Astrocyte (in vitro differentiated cells and primary cell): ENCODE data around the gene ZCCHC2. TPM values are rescaled to one million over a fixed set of nuclear protein-coding genes. Genes with fewer than 3 reads are reported as not detected.

Experiments used
- DNase-seq: peaks from one replicate; pipeline ENCODE4 v3.0.0-alpha.2; 2010; ENCODE audit warnings: low read depth
- FAIRE-seq: peaks from 2 replicates; lab custom pipeline; 2011; peaks lifted over from hg19 to GRCh38; lab: Jason Lieb, UNC
- H2AFZ ChIP-seq: 2 replicates; pipeline ENCODE4 v1.6.0; 2012; ENCODE audit warnings: low read depth, low read length, inconsistent platforms
- H3K27ac ChIP-seq: 2 replicates; pipeline ENCODE4 v1.5.1; 2011; ENCODE audit warnings: low read depth, low read length, inconsistent platforms
- H3K27me3 ChIP-seq: 2 replicates; pipeline ENCODE4 v1.6.0; 2011; ENCODE audit warnings: low read length, inconsistent platforms; ENCODE audit not compliant: insufficient read depth
- H3K36me3 ChIP-seq: 2 replicates; pipeline ENCODE4 v1.5.1; 2011; ENCODE audit warnings: low read length, inconsistent platforms; ENCODE audit not compliant: insufficient read depth
- H3K4me1 ChIP-seq: 2 replicates; pipeline ENCODE4 v1.5.1; 2011; ENCODE audit warnings: low read length, inconsistent platforms; ENCODE audit not compliant: insufficient read depth
- H3K4me2 ChIP-seq: 2 replicates; pipeline ENCODE4 v1.6.0; 2012; ENCODE audit warnings: low read length, inconsistent platforms
- H3K4me3 ChIP-seq: 2 replicates; pipeline ENCODE4 v1.5.1; 2011; ENCODE audit warnings: low read depth, mild to moderate bottlenecking, low read length, inconsistent platforms; ENCODE audit not compliant: insufficient read depth
- H3K79me2 ChIP-seq: 2 replicates; pipeline ENCODE4 v1.6.0; 2012; ENCODE audit warnings: mild to moderate bottlenecking, low read length, inconsistent platforms; ENCODE audit not compliant: insufficient read depth
- H3K9ac ChIP-seq: 2 replicates; pipeline ENCODE4 v1.6.0; 2012; ENCODE audit warnings: mild to moderate bottlenecking, low read length, inconsistent platforms
- H3K9me3 ChIP-seq: 2 replicates; pipeline ENCODE4 v1.5.1; 2012; ENCODE audit warnings: low read depth, mild to moderate bottlenecking, low read length, inconsistent platforms; ENCODE audit not compliant: insufficient read depth
- H4K20me1 ChIP-seq: 2 replicates; pipeline ENCODE4 v1.6.0; 2012; ENCODE audit warnings: low read length, inconsistent platforms; ENCODE audit not compliant: insufficient read depth
- H3K27ac Mint-ChIP-seq: one replicate; pipeline ENCODE4 v1.8.0; 2021; ENCODE audit warnings: mild to moderate bottlenecking, mixed read lengths; ENCODE audit not compliant: unreplicated experiment
- H3K27me3 Mint-ChIP-seq: one replicate; pipeline ENCODE4 v1.8.0; 2021; ENCODE audit warnings: low read depth, mixed read lengths; ENCODE audit not compliant: unreplicated experiment
- H3K36me3 Mint-ChIP-seq: one replicate; pipeline ENCODE4 v1.8.0; 2021; ENCODE audit warnings: low read depth, mixed read lengths; ENCODE audit not compliant: unreplicated experiment
- H3K4me1 Mint-ChIP-seq: one replicate; pipeline ENCODE4 v1.8.0; 2021; ENCODE audit warnings: low read depth, mixed read lengths; ENCODE audit not compliant: unreplicated experiment
- H3K4me3 Mint-ChIP-seq: one replicate; pipeline ENCODE4 v1.8.0; 2021; ENCODE audit warnings: mild to moderate bottlenecking, moderate library complexity, mixed read lengths; ENCODE audit not compliant: unreplicated experiment
- H3K9me3 Mint-ChIP-seq: one replicate; pipeline ENCODE4 v1.8.0; 2021; ENCODE audit warnings: mild to moderate bottlenecking, mixed read lengths; ENCODE audit not compliant: unreplicated experiment
- CTCF ChIP-seq: IDR thresholded peaks from 2 replicates; pipeline ENCODE4 v1.5.1; 2011; ENCODE audit warnings: low read depth, mild to moderate bottlenecking, inconsistent platforms, low read length, moderate library complexity; ENCODE audit not compliant: insufficient read depth
- EZH2 ChIP-seq: IDR thresholded peaks from 2 replicates; pipeline ENCODE4 v1.6.1; 2012; ENCODE audit warnings: mild to moderate bottlenecking, low read length, inconsistent platforms; ENCODE audit not compliant: insufficient read depth
- total RNA-seq: library from RNA; stranded (reverse); gene quantifications from 2 replicates; pipeline ENCODE4 v1.2.1, GENCODE V29; 2021

ZCCHC2 gene
- total RNA-seq, 1 donor from 2014 or later: 14.8 TPM

DNA sequence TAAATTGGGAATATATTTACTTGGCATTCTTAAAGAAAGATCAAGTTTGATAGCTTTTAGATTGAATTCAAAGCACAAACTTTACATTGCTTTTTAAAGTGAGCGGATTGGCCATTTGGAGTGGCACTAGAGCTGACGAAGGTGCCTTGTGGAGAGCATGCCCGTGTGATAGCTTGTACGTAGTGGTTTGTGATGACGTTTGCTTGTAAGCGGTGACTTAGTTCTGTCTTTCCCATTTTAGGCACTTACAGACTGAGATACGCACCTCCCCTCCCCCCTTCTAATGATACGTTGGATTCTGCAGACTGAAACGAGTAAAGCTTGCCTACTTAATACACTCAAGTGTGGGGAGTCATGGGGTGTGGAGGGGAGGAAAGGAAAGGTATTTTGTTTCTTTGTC lies 53.4 kb downstream of the ZCCHC2 start:
- H3K36me3 Mint-ChIP-seq: peaks cover 37% of the 10 kb centered on the region
- H3K27ac Mint-ChIP-seq: no peak overlapping the region

GRCh38 chr18:62576845-62577512 lies 54.2 kb downstream of the ZCCHC2 start:
- peaks cover 13% of the 10 kb centered on the region for H3K36me3 ChIP-seq
- Mint-ChIP-seq H3K27ac (no peak overlapping the region), H3K27me3 (no peaks in the 10 kb centered on the region), H3K36me3 (peaks cover 39% of the 10 kb centered on the region), H3K9me3 (no peaks in the 10 kb centered on the region), H3K4me3 (no peak overlapping the region), H3K4me1 (peaks cover 4% of the 10 kb centered on the region)
- H3K27ac ChIP-seq: no peak overlapping the region
- H3K4me1 ChIP-seq: peaks cover 6% of the 10 kb centered on the region
- FAIRE-seq: no peak
- no peak for DNase-seq
- no peaks in the 10 kb centered on the region for H4K20me1 ChIP-seq
- H3K79me2 ChIP-seq: no peaks in the 10 kb centered on the region
- H3K4me3 ChIP-seq: no peak overlapping the region
- H3K27me3 ChIP-seq: no peaks in the 10 kb centered on the region
- no peak for TF ChIP-seq EZH2
- TF ChIP-seq CTCF: no peak
- H3K4me2 ChIP-seq: no peak overlapping the region
- no peaks in the 10 kb centered on the region for H3K9me3 ChIP-seq
- no peak overlapping the region for H2AFZ ChIP-seq
- H3K9ac ChIP-seq: no peak overlapping the region

More for the DNA sequence above, 53.4 kb downstream of the ZCCHC2 start:
- Mint-ChIP-seq H3K27me3 (no peaks in the 10 kb centered on the region), H3K4me1 (peaks cover 4% of the 10 kb centered on the region), H3K4me3 (no peak overlapping the region), H3K9me3 (no peaks in the 10 kb centered on the region)
- no peak for DNase-seq
- TF ChIP-seq CTCF: no peak
- no peak for TF ChIP-seq EZH2
- Histone ChIP-seq H3K4me1 (peaks cover 6% of the 10 kb centered on the region), H4K20me1 (no peaks in the 10 kb centered on the region), H3K27ac (no peak overlapping the region), H3K36me3 (peaks cover 17% of the 10 kb centered on the region), H3K4me3 (no peak overlapping the region), H2AFZ (no peak overlapping the region), H3K9me3 (no peaks in the 10 kb centered on the region), H3K27me3 (no peaks in the 10 kb centered on the region), H3K9ac (no peak overlapping the region), H3K4me2 (no peak overlapping the region), H3K79me2 (no peaks in the 10 kb centered on the region)
- FAIRE-seq: no peak

- Histone ChIP-seq H3K79me2 (no peaks in the 10 kb centered on the region), H3K4me3 (no peak overlapping the region), H3K9me3 (no peaks in the 10 kb centered on the region), H3K27me3 (no peaks in the 10 kb centered on the region), H3K4me1 (peaks cover 6% of the 10 kb centered on the region), H3K9ac (no peak overlapping the region), H3K36me3 (peaks cover 13% of the 10 kb centered on the region), H3K27ac (no peak overlapping the region), H3K4me2 (no peak overlapping the region), H4K20me1 (no peaks in the 10 kb centered on the region), H2AFZ (no peak overlapping the region)
- Mint-ChIP-seq H3K4me1 (no peaks in the 10 kb centered on the region), H3K9me3 (no peaks in the 10 kb centered on the region), H3K27me3 (no peaks in the 10 kb centered on the region), H3K27ac (no peak overlapping the region), H3K4me3 (no peak overlapping the region), H3K36me3 (peaks cover 34% of the 10 kb centered on the region)
- FAIRE-seq: no peak
- TF ChIP-seq EZH2 (no peak), CTCF (no peak)
- DNase-seq: no peak
These were observed 54.9 kb downstream of the ZCCHC2 start for GRCh38 chr18:62577765-62578164.
